GM19324 (cell line): ENCODE data around the gene ANKRD1.
"Not testable (repeated sequence)": the region's sequence is repeated elsewhere in the genome, so short reads cannot be mapped to it uniquely, and the experiment has no call there.

Experiments
- ATAC-seq: cut with Tn5 transposase; IDR thresholded peaks from one replicate; pipeline ENCODE4 v1.9.1; 2021; ENCODE audit warnings: mild to moderate bottlenecking, moderate library complexity; ENCODE audit not compliant: unreplicated experiment, low FRiP score

Gene ANKRD1

DNA sequence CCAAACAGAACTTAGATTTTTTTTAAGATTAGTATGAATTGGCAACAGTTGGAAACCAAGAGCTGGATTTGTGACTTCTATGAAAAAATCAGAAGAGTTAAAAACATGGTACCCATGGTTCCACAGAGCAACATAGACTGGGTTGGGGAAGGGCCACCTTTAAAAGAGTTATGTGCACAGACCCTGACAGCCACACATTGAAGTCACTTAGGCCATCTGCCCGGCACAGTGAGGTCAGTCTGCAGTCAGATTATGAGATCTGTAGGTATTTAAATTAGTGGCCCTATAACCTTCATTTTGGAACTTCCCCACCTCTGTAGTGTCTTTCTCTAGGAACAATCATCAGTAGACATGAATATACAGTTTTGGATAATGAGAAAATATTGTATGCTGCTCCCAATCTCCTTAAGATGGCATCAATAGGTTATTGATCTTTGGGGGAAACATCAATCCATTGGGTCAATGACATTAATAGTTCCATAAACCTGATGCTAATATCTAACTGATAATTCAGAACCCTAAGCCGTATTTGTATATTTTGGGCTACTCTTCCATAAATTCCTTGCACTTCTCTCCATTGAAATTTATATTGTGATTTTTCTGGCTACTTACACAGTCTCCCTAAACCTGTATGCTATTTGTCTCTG lies 7.0 kb downstream of the ANKRD1 start:
- no peak for ATAC-seq

GRCh38 chr10:90912854-90913479 lies 7.9 kb downstream of the ANKRD1 start:
- ATAC-seq, result no peak

DNA sequence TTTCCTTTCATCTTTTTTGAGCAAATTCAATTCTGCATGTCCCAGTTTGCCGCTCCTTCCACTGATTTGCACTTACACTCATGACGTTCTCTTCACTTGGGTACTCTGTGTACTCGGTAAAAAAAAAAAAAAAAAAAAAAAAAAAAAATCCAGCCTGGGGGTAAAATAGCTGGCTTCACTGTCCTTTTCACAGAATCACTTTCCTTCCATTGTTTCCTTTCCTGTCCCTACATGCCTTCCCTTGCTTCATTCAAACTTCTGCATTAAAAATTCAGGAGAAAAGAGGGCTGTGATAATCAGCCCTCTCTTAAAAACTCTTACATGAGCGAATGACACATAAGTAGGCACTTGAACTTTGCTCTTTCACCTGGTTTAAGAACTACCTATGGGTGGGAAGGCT lies 8.7 kb downstream of the ANKRD1 start:
- ATAC-seq, result no peak

GRCh38 chr10:90911133-90912051 lies 9.5 kb downstream of the ANKRD1 start:
- no peak for ATAC-seq

DNA sequence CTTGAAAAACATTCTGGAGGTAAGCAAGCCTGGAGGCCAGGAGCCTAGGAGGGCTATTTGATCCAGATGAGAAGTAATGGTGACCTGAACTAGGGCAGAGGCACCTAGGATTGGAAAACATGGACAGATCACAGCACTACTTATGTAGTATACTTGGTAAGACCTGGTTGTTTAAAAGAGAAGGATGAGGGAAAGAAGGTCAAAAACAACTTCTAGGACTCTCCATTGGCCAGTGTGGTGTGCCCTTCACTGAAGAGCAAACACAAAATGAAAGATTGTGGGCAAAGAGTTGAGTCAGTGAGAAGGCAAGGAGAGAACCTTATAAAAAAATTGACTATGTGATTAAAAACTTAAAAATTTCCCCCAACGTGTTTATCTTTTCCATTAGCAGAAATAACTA lies 14.3 kb downstream of the ANKRD1 start:
- no peak for ATAC-seq

GRCh38 chr10:90905925-90906324 lies 15.0 kb downstream of the ANKRD1 start:
- no peak for ATAC-seq

DNA sequence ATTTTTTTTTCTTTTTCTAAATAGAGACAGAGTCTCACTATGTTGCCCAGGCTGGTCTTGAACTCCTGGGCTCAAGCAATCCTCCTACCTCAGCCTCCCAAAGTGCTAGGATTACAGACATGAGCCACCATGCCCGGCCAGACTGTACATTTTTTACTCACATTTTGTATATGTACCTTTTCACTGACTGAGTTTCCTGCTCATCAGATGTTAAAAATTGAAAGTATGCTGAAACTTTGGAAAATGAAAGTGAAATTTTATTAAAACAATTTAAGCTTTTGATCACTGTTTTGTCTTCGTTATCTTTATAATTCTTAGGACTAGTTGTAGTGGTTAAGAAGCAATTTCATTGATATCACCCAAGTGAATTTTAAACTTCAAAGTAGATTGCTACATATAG lies 24.0 kb downstream of the ANKRD1 start:
- not testable (repeated sequence) for ATAC-seq

GRCh38 chr10:90893190-90893589 lies 27.7 kb downstream of the ANKRD1 start:
- ATAC-seq, result no peak

GRCh38 chr10:90890347-90890746 lies 30.5 kb downstream of the ANKRD1 start:
- ATAC-seq, result no peak

DNA sequence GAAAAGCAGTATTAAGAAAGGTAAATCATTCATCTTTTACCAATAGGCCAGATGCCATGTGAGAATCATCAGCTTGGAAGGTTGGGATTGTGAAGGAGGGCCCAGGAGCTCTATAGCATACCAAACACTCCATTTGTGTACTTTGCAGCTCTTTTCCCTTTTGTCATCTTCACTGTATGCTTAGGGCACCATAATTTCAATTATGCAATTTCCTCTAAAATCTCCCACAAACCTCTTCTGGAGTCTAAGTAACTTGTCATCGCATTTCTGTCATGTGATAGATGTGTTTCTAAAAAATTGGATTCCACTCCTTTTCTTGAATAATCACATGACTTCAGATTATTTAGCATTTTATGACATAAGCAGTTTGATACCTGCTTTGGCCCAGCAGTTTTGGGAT lies 31.3 kb downstream of the ANKRD1 start:
- ATAC-seq, result no peak

DNA sequence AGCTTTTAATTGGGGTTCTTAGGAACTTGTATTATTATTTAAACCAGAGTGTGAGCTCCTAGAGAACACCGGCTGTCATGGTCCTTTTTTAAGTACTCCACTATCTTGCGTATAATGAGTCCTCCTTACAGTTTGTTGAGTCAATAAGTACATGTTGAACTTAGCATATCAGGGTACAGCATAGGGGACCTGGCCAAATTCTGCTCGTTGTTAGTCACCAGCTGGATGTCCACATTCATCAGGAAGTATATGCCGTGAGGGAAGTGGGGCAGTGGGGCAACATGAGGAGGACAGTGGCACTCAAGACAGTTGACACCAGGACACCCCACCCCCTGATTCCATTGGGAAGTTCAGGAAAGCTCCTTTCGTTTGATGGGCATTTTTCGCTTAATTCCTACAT lies 32.5 kb downstream of the ANKRD1 start:
- no peak for ATAC-seq

- ATAC-seq, result no peak
Measured at GRCh38 chr10:90887555-90887954, 33.3 kb downstream of the ANKRD1 start.

- no peak for ATAC-seq
Measured at GRCh38 chr10:90885176-90885575, 35.7 kb downstream of the ANKRD1 start.

DNA sequence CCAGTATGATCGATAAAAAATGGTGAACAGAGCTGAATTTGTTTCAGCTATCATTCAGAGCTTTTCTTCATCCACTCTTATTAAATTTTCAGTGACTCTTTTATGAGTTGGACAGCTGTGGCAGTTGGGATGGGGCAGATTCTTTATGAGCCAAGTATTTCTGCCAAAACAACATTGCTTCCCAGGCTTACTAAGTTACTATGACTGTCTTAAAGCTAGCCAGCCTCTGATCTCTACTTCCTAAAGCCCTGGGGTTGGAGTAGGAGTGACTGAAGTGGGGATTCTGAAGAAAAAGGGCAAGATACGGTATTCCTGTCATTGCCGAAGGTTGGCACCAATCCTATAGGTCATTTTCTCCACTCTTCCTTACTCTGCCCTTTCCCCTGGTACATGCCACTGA lies 36.5 kb downstream of the ANKRD1 start:
- no peak for ATAC-seq

DNA sequence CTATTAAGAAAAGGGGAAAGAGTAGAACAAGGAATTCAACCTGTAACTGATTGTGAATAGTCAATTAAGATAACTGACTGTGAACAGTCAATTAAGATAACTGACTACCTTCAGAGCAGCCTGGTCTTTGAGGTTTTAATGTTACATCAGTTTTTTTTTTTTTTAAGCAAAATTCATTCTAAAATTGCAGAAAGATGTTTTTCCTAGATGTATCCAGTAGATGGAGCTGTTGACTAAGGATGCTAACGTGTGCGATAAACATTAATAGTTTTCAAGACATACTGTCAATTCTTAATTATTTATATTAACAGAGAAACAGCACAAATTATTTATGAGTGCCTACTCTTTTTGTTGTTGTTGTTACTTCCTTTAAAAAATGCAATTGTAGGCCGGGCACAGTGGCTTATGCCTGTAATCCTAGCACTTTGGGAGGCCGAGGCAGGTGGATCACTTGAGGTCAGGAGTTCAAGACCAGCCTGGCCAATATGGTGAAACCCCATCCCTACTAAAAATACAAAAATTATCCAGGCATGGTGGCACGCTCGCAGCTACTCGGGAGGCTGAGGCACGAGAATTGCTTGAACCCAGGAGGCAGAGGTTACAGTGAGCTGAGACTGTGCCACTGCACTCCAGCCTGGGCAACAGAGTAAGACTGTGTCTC lies 40.7 kb downstream of the ANKRD1 start:
- not testable (repeated sequence) for ATAC-seq

GRCh38 chr10:90879062-90879461 lies 41.8 kb downstream of the ANKRD1 start:
- ATAC-seq, result no peak

GRCh38 chr10:90872648-90873020 lies 48.3 kb downstream of the ANKRD1 start:
- ATAC-seq, result no peak

- peak; percentile 98 for ATAC-seq
Measured at GRCh38 chr10:90871766-90872647, 48.9 kb downstream of the ANKRD1 start, which contains the start of gene RPP30. Gene RPP30, plus strand, starts transcription at chr10:90871974. Its CDS starts 13 bp downstream, at chr10:90871987.

DNA sequence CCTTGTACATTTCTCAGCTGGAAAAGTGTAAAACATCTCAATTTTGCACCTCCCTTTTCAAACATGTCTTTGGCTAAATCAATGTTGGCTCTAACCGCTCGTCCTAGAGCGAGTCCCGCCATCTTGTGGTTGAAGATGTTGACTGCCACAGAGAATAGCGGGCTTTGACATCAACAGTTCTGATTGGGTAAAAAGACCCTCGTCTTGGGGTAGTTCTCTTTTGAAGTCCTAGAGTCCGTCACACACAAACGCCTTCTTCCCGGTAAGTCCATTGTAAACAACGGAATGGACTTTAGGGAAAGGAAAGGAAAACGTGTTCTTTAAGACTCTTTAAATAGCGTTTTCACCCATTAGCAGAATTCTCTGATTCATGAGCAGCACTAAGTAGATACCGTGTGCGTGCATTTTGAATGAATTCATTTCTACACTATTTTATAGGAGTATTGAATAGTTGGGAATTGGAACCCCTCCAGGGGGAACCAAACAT lies 49.6 kb downstream of the ANKRD1 start:
- peak; percentile 44 for ATAC-seq
